ENCODE measurements around the gene CERKL.

GRCh38 chr2:181585732-181586131 is 71.2 kb downstream of the CERKL start:
- TF ChIP-seq CTCF (IDR thresholded peaks at IDR 0.05; ENCODE audit: low read length) (no peak), EZH2 (IDR thresholded peaks at IDR 0.05; ENCODE audit: borderline replicate concordance, low read length) (no peak)

Measured in OCI-LY1 (cell line).